Fibroblast of the aortic adventitia (primary cell): Measurements from ENCODE around the gene INIP. TPM values are rescaled to one million over a fixed set of nuclear protein-coding genes. Genes with fewer than 3 reads are reported as not detected.

Experiments
- DNase-seq: peaks from one replicate; pipeline ENCODE4 v3.0.0-alpha.2; 2010; ENCODE audit warnings: low read depth
- H3K4me3 ChIP-seq: 2 replicates; pipeline ENCODE4 v1.5.1; 2011; ENCODE audit warnings: low read depth, mild to moderate bottlenecking, control low read depth, low read length, moderate library complexity
- CTCF ChIP-seq: IDR thresholded peaks from 2 replicates; pipeline ENCODE4 v1.5.1; 2011; ENCODE audit warnings: mild to moderate bottlenecking, low read length, control low read depth, inconsistent platforms; ENCODE audit not compliant: insufficient read depth
- total RNA-seq: library from RNA; depleted of rRNA; stranded (reverse); fragments of >200 nt; gene quantifications from 2 replicates; pipeline ENCODE4 v1.2.3, GENCODE V29; 2012; ENCODE audit warnings: low replicate concordance

INIP gene
- total RNA-seq, 1 donor: 39.1 TPM

GRCh38 chr9:112720113-112720780 lies 2.3 kb upstream of the INIP start:
- DNase-seq: no peak
- H3K4me3 ChIP-seq: no peak overlapping the region
- no peak for TF ChIP-seq CTCF

GRCh38 chr9:112719696-112720095 lies 1.8 kb upstream of the INIP start:
- TF ChIP-seq CTCF: no peak
- DNase-seq: peak; percentile 17
- H3K4me3 ChIP-seq: no peak overlapping the region

DNA sequence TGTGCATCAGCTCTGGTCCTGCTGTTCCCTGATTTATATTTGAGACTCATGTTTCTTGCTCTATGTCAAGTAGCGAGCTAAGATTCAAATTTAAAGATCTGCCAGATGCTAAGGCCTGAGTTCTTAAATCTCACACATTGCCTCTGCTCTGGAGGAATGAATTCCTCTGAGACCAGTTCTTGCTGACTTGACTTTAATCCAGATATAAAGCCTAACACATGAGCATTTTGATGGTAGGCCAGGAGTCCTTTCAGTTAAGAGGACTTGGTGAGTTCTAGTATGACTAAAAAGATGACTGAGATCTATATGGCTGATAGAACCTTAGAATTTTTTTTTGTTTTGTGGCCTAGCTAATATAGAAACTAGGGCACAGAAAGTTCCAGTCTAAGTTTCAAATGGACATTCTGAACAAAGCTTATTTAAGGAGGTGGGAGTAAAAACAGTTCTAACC lies 1.3 kb upstream of the INIP start:
- no peak for TF ChIP-seq CTCF
- peak; percentile 76 for DNase-seq
- no peak overlapping the region for H3K4me3 ChIP-seq

DNA sequence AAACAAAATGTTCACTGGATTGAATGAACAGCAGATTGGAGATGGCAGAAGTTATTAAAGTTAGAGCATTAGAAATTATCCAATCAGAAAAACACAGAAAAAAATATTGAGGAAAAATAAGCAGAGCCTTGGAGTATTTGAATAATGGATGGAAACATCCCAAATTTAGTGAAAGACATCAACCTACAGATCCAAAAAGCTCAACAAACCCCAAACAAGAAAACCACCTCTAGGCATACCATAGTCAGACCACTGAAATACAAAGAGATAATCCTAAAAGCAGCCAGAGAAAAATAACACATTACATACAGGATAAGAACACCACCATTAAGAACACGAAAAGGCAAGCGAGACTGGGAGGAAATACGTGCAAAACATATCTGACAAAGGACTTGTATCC lies 5.2 kb downstream of the INIP start:
- no peak overlapping the region for H3K4me3 ChIP-seq
- no peak for DNase-seq
- no peak for TF ChIP-seq CTCF

GRCh38 chr9:112711050-112711689 lies 6.7 kb downstream of the INIP start:
- peak; percentile 81 for TF ChIP-seq CTCF
- peak; percentile 69 for DNase-seq

GRCh38 chr9:112705768-112706427 lies 12.0 kb downstream of the INIP start:
- no peak overlapping the region for H3K4me3 ChIP-seq
- TF ChIP-seq CTCF: peak; percentile 5
- peak; percentile 17 for DNase-seq

More at GRCh38 chr9:112711050-112711689, 6.7 kb downstream of the INIP start:
- no peak overlapping the region for H3K4me3 ChIP-seq
